NCI-H1417 (cell line): Measurements from ENCODE around the gene ANKDD1A.

ENCODE experiments used
- DNase-seq, 3 experiments: peaks; one replicate each; lab custom pipeline; 2025; lab: John Stamatoyannopoulos, UW

ANKDD1A gene

DNA sequence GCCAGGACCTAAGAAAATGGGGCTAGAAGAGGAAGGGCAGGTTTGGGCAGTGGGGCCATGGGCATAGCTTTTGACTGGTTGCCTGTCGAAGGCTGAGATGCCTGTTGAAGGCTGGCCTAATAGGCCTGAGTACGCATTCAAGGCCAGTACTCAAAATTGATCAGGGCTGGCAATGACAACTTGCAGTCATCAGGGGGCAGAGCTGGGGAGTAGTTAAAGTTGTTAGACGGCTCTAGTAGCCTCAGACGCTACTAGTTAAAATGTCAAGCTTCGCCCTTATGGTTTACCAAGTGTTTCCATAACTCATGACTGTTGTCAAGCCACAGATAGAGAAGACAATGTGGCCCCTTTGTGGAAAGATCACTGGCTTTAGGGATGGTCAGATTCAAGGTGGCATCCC is 49.3 kb downstream of the ANKDD1A start:
- no peak for DNase-seq

DNA sequence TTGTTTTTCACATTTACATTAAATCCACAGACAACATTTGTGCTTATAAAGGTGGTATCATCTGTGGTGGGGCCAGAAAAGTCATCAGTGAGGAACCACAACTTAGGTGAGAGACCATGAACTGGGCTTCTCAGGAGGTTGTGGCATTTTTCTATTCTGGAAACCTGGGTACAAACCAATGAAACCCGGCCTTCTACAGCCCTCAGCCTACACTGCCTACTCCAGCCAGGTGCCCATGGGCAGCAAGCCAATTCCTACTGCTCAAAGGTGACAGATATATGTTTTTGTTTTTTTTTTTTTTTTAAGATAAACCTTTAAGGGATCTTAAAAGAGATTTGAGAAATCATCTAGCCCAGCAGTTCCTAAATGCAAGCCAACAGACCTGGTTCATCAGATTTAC is 57.7 kb downstream of the ANKDD1A start:
- DNase-seq: no peak

- DNase-seq: no peak
These were observed 59.0 kb downstream of the ANKDD1A start for GRCh38 chr15:64970698-64971097.

GRCh38 chr15:64975390-64975789 is 63.7 kb downstream of the ANKDD1A start:
- DNase-seq: no peak

- DNase-seq: no peak
These were observed 67.6 kb downstream of the ANKDD1A start for GRCh38 chr15:64979252-64979710.

DNA sequence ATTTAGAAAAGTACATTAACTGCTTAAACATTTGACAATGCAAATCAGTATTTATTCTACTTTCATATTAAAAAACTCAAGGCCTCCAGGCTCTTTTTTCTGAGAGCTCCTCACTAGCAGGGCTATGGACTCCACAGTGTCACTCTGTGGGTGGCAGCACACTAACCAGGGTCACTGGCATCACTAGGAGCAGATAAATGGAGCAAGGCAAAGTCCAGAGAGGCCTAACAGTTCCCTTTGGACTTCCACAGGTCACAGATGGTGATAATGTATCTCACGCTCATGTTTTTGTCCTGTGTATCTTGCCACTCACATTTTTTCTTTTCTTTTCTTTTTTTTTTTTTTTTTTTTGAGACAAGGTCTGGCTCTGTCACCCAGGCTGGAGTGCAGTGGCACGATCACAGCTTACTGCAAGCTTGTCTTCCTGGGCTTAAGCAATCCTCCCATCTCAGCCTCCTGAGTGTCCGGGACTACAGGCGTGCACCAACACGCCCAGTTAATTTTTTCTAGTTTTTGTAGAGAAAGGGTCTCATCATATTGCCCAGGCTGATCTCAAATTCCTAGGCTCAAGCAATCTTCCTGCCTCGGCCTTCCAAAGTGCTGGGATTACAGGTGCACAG is 70.2 kb downstream of the ANKDD1A start:
- DNase-seq: no peak

DNA sequence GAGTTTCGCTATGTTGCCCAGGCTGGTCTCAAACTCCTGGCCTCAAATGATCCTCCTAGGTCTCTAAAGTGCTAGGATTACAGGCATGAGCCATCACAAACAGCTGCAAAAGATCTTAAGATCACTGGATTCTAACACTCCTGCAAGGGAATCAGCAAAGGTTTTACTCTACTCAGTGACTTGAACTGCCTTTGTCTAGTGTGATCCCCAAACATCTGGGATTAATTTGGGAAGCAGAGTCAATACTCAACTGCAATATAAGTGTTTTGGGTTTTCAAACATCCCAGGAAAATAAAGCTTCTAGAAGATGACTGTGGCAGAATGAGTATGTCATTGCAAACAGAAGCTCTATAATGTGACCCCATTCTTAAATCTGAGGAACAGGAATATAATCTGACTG is 70.8 kb downstream of the ANKDD1A start:
- no peak for DNase-seq

DNA sequence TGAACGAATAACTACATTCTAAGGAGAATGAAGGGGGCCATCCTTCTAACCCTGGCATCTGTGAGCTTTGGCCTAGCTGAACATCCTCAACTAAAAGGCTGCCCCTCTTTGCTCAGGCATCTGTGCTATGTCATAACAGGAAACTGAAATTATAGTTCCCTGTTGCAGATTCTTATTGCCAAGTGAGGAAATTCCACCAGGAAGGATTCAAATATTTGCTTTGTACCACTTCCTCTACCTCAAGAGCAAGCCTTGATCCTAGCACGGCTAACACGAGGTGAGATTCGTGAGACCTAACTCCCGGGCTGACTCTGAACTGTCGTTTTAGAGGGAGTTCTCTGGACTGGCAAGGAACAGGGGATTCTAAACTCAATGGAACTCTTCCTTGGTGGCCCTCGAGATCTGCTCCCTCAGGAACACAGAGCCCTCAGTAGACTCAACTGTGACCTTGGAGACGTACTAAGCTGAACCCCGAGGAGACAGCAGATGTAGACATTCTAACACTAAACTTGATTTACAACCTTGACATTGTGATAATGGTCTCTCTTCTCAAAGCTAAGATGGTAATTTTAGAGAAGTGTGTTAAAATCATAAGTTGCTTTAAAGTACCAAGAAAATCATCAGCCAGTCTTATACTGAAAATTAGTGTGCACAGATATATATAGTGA is 73.8 kb downstream of the ANKDD1A start:
- DNase-seq: no peak

DNA sequence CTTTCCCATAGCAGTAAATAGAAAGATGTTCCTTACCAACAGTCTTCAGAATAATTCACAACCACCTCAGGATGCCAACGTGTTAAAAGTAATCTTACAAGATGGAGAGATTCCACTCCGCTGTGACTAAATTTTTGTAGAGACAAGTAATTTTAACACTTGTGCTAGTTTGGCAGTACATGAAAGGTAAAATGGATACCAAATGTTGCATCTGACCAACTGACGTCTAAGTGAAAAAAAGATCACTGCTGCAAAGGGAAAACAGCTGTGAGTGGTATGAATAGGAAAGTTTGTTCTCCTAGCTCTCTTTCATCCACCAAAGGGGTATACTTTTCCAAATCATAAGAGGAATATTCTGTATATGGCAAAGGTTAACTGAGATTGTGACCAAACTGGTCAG is 75.4 kb downstream of the ANKDD1A start:
- DNase-seq: no peak

- DNase-seq: peak; percentile 91 to 98 (median 98)
These were observed 77.9 kb downstream of the ANKDD1A start, which contains the start of gene SPG21 for GRCh38 chr15:64989416-64990167. Gene SPG21, minus strand, starts transcription at chr15:64989914. Its CDS starts 6,345 bp downstream, at chr15:64983569.

DNA sequence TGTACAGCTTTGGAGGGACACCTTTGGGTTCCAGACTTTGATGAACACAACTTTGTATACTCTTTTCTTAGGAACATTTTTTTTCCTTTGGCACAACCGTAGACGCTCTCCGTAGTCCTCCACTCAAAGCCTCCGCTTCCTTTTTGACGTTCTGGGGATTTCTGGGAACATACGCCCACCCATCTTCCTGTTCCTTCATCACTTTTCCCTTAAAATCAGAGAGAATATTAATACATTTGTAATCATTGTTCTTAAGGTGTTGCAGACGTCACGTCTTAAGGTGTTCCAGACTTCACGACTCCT is 78.4 kb downstream of the ANKDD1A start:
- DNase-seq: no peak

DNA sequence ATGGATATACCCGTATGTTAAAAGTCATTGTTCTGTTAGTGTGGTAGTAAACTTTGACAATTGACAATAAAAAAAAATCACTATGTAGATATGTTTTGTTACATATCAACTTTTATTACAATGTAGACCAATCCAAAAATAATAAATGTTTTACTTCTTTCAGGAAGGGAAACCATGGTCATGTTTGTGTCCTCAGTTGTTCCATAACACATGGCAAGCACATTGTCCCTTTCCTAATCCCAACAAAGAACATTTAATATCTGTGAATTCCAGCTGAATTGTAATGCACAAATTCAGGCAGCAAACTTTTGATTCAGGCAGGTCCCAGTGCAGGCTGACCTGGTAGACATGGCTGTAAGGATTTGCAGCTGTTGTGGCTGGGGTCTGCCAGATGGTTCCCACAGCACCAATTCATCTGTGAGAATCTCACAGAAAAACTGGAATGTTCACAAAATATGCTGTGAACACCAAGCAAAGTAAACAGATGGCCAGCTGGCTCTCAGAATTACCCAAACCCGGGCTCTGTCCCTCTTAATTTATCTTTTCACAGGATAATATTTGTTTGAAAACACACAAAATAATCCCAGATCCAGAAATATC is 79.9 kb downstream of the ANKDD1A start:
- no peak for DNase-seq

GRCh38 chr15:64993290-64993689 is 81.6 kb downstream of the ANKDD1A start:
- no peak for DNase-seq

- DNase-seq: no peak
These were observed 85.4 kb downstream of the ANKDD1A start for GRCh38 chr15:64997066-64997465.

- DNase-seq: no peak
These were observed 86.2 kb downstream of the ANKDD1A start for GRCh38 chr15:64997745-64998375.

DNA sequence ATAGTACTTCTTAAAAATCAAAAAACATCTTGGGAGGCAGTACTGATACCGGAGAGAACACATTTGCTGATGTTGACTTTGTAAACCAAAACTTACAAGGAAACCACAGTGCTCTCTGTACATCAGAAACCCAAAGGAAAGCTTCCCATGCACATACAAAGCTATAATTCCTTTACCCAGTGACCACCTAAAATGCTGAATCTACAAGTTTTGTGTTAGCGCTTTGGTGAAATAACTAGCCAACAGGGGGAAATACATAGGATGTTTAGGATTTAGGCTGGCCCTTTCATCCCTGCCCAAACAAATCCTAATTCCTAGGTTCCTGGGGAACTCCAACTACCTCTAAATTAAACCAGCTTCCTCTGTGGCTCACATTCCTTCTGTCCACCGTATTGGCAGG is 93.3 kb downstream of the ANKDD1A start:
- DNase-seq: no peak

- no peak for DNase-seq
These were observed 95.2 kb downstream of the ANKDD1A start for GRCh38 chr15:65006876-65007275.
